Mesodermal cell (in vitro differentiated cells): ENCODE data around the gene MED28.

ENCODE experiments used
- H3K27ac ChIP-seq: 2 replicates; pipeline ENCODE4 v1.7.0; 2013; ENCODE audit warnings: mild to moderate bottlenecking, low read depth, low read length, moderate library complexity; ENCODE audit not compliant: severe bottlenecking
- H3K36me3 ChIP-seq: 2 replicates; pipeline ENCODE4 v1.7.1; 2013; ENCODE audit warnings: mild to moderate bottlenecking, low read length, moderate library complexity; ENCODE audit not compliant: control insufficient read depth, insufficient read depth
- H3K4me1 ChIP-seq: one replicate; pipeline ENCODE4 v1.7.1; 2013; ENCODE audit warnings: mild to moderate bottlenecking, low read length; ENCODE audit not compliant: insufficient read depth, control insufficient read depth, poor library complexity, severe bottlenecking
- H3K4me3 ChIP-seq: 2 replicates; pipeline ENCODE4 v1.7.0; 2013; ENCODE audit warnings: low read length, control low read depth, mild to moderate bottlenecking; ENCODE audit not compliant: insufficient read depth, poor library complexity, severe bottlenecking; ENCODE audit errors: extremely low read depth
- H3K9me3 ChIP-seq: 2 replicates; pipeline ENCODE4 v1.7.1; 2013; ENCODE audit warnings: mild to moderate bottlenecking, low read length, moderate library complexity; ENCODE audit not compliant: control insufficient read depth
- WGBS, 2 experiments: methylation state at CpG; one replicate each; pipeline ENCODE4 v1.1.5; 2013; ENCODE audit warnings: missing lambda C conversion rate in 2 of 2; ENCODE audit not compliant: insufficient coverage in 2 of 2; 5-methylcytosine and 5-hydroxymethylcytosine counted together

Gene MED28

GRCh38 chr4:17618926-17619325 lies 4.5 kb downstream of the MED28 start:
- Histone ChIP-seq H3K9me3 (no peaks in the 10 kb centered on the region), H3K4me3 (no peak overlapping the region), H3K27ac (no peak overlapping the region), H3K36me3 (peaks cover 76% of the 10 kb centered on the region), H3K4me1 (peaks cover 11% of the 10 kb centered on the region)
- 0 to 63% methylated on average over 1 of the region's 1 CpG for WGBS, 2 experiments

GRCh38 chr4:17619416-17620105 lies 5.1 kb downstream of the MED28 start:
- Histone ChIP-seq H3K27ac (no peak overlapping the region), H3K9me3 (no peaks in the 10 kb centered on the region), H3K36me3 (peaks cover 83% of the 10 kb centered on the region), H3K4me3 (no peak overlapping the region), H3K4me1 (peaks cover 11% of the 10 kb centered on the region)
- WGBS, 2 experiments, result 90 to 98% methylated on average over 4 of the region's 7 CpGs

- Histone ChIP-seq H3K36me3 (peaks cover 97% of the 10 kb centered on the region), H3K4me1 (no peaks in the 10 kb centered on the region), H3K4me3 (no peak overlapping the region), H3K27ac (no peak overlapping the region), H3K9me3 (no peaks in the 10 kb centered on the region)
- 97 to 98% methylated on average over 5 to 7 of the region's 7 CpGs for WGBS, 2 experiments
These were observed 9.1 kb downstream of the MED28 start for GRCh38 chr4:17623451-17624001.

GRCh38 chr4:17624821-17625220 lies 10.4 kb downstream of the MED28 start:
- WGBS, 2 experiments, result no CpG with 5 or more reads among the region's 2 CpGs
- Histone ChIP-seq H3K36me3 (peaks cover 98% of the 10 kb centered on the region), H3K9me3 (no peaks in the 10 kb centered on the region), H3K4me3 (no peak overlapping the region), H3K27ac (no peak overlapping the region), H3K4me1 (peaks cover 2% of the 10 kb centered on the region)

GRCh38 chr4:17630228-17630627 lies 15.8 kb downstream of the MED28 start:
- H3K36me3 ChIP-seq, result peaks cover 97% of the 10 kb centered on the region
- H3K4me3 ChIP-seq, result no peak overlapping the region
- H3K9me3 ChIP-seq, result no peaks in the 10 kb centered on the region
- H3K4me1 ChIP-seq, result peaks cover 2% of the 10 kb centered on the region
- 91 to 100% methylated on average over 3 to 4 of the region's 4 CpGs for WGBS, 2 experiments
- no peak overlapping the region for H3K27ac ChIP-seq

- Histone ChIP-seq H3K4me1 (peaks cover 2% of the 10 kb centered on the region), H3K9me3 (no peaks in the 10 kb centered on the region), H3K36me3 (peaks cover 80% of the 10 kb centered on the region), H3K27ac (no peak overlapping the region), H3K4me3 (no peak overlapping the region)
- WGBS, 2 experiments, result 83 to 90% methylated on average over 2 to 6 of the region's 9 CpGs
These were observed 19.2 kb downstream of the MED28 start for GRCh38 chr4:17633600-17633999.

GRCh38 chr4:17635056-17635455 lies 20.6 kb downstream of the MED28 start:
- Histone ChIP-seq H3K27ac (no peak overlapping the region), H3K9me3 (no peaks in the 10 kb centered on the region), H3K36me3 (peaks cover 74% of the 10 kb centered on the region), H3K4me1 (no peaks in the 10 kb centered on the region), H3K4me3 (no peak overlapping the region)
- WGBS, 2 experiments, result no CpG with 5 or more reads among the region's 4 CpGs

GRCh38 chr4:17636341-17636695 lies 21.9 kb downstream of the MED28 start:
- no peak overlapping the region for H3K27ac ChIP-seq
- H3K4me1 ChIP-seq, result no peaks in the 10 kb centered on the region
- H3K4me3 ChIP-seq, result no peak overlapping the region
- peaks cover 62% of the 10 kb centered on the region for H3K36me3 ChIP-seq
- H3K9me3 ChIP-seq, result no peaks in the 10 kb centered on the region
- WGBS, 2 experiments, result 86 to 90% methylated on average over 12 to 13 of the region's 17 CpGs

- Histone ChIP-seq H3K4me3 (no peak overlapping the region), H3K4me1 (no peaks in the 10 kb centered on the region), H3K9me3 (no peaks in the 10 kb centered on the region), H3K36me3 (peaks cover 56% of the 10 kb centered on the region), H3K27ac (no peak overlapping the region)
- 55 to 62% methylated on average over 24 to 28 of the region's 32 CpGs for WGBS, 2 experiments
These were observed 22.5 kb downstream of the MED28 start for GRCh38 chr4:17636696-17637622.

- Histone ChIP-seq H3K36me3 (peaks cover 35% of the 10 kb centered on the region), H3K4me1 (no peaks in the 10 kb centered on the region), H3K4me3 (no peak overlapping the region), H3K9me3 (no peaks in the 10 kb centered on the region), H3K27ac (no peak overlapping the region)
- 88 to 94% methylated on average over 7 of the region's 7 CpGs for WGBS, 2 experiments
These were observed 24.7 kb downstream of the MED28 start for GRCh38 chr4:17639136-17639535.
